Activated gamma-delta T cell treated with anti-CD3 and anti-CD28 coated beads, Interleukin-2, amount 50 U/mL, for 16 hours (primary cell): Measurements from ENCODE around the gene PSMA1.
A peak's percentile ranks its signal among the peaks of the same experiment; 100 is the strongest.
"Not testable (repeated sequence)": the region's sequence is repeated elsewhere in the genome, so short reads cannot be mapped to it uniquely, and the experiment has no call there.

Source experiments
- DNase-seq: peaks from one replicate; pipeline ENCODE4 v3.0.0-alpha.2; 2020; ENCODE audit warnings: low read depth

The PSMA1 gene

DNA sequence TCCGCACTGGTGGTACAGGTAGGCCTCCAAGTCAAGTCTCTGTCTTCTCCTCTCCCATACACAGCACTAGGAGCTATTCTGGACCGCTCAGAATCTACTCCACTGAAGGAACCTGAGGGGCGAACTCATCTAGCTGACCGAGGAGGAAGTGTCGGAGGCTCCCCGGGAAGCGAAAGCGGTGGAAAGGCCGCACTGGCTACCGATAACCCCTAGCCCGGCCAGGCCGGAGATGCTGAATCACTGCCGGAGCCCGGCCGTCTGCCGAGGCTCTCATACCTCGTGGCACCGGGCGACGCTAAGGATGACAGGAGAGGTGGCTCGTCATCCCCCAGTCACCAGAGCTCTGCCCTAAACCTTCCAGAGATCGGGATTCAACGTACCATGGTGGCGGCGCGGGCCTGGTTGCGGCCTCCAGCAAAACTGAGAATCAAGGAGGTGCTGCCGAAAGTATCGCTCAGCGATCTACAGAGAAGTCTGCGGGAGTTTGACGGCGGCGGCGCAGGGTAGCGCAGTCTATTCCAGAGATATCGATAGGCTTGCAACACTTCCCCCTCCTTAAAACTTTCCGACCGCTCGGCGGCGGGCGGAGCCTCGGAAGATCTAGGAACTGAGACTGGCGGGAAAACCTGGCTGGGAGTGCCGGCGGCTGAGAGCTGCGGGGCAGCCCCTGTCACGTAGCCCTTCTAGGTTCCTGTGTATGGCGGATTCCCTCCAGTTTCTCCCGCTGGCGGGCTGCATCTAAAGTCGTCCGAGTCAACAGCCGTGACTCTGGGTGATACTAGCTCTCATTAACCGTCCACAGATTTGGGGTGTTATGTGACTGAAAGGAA, at the start of gene PSMA1:
Gene PSMA1 (minus strand): TSS at position 470 of the 830 bp plus-strand sequence. CDS start 87 bp downstream, at position 383.
- DNase-seq: peak; percentile 86

DNA sequence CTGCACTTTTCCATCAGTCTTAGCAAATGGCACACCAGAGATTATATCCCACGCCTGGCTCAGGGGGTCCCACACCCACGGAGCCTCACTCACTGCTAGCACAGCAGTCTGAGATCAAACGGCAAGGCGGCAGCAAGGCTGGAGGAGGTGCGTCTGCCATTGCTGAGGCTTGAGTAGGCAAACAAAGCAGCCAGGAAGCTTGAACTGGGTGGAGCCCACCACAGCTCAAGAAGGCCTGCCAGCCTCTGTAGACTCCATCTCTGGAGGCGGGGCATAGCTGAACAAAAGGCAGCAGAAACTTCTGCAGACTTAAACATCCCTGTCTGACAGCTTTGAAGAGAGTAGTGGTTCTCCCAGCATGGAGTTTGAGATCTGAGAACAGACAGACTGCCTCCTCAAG, 49.3 kb upstream of the PSMA1 start:
- DNase-seq: not testable (repeated sequence)

DNA sequence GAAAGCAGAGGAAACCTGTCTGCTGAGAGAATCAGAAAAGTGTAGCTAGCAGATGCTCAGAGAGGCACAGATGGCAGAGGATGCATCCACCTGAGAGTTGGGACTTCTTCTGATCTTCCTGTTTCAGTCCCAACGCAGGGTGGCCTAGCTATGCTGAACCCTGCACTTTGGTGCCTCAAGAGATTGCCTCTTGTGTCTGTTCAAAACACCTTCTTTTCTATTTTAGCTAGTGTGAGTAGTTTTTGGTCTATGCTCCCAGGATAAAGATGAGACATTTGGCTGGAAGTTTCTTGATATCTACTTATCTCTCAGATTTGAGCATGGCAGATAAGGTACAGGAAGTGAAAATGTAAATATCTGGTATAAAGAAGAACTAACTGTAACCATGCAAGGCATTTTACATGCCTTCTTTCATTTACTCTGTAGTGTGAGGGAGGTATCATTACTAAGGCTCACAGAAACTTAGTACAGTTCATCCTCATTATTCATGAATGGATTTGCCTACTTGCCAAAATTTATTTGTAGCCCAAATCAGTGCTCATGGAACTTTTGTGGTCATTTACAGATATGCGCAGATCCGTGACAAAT, 47.0 kb upstream of the PSMA1 start:
- no peak for DNase-seq

DNA sequence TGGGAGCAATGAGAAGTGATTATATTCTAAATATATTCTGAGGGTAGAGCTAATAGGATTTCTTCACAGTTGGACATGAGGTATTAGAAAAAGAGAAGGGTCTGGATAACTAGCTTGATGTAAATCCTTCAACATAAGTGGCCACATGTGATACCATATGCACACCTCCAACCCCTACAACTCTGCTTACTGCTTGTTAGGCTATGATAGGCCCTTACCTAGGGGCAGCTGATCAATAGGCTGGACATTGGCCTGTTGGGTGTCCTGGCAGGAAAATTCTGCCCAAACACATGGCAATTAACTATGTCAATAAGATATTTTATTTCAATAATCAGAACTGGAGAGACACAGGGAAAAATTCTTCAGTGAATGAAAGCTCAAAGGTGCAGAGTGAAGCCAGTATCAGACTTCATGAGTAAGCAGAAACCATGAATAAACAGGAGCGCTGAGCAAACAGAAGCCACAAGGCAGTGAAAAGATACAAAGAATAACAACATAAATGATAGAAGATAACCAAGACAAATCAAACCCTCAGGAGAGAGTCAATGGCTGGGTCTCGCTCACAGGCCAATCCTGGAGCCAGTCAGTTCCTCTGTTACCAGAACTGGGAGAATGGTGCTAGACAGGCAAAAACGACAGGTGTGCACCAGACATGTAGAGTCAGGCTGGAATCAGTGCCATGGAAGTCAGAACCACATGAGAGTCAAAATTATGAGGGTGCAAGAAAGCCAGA, 46.3 kb upstream of the PSMA1 start:
- no peak for DNase-seq

DNA sequence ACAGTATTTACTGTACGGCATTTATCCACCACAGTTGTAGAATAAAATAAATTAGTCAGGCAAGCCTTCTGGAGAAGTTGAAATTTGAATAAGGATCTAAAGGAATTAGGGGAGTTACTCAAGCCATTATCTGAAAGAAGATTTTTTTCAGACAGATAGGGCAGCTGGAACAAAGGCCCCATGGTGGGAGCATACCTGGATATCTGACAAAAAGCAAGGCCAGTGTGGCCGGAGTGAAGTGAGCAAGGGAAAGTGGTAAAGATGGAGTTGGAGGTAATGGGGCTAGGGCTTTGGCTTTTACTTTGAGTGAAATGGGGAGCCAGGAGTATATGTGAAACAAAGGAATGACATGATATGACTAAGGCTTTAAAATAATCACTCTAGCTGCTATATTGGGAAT, 45.7 kb upstream of the PSMA1 start:
- no peak for DNase-seq

DNA sequence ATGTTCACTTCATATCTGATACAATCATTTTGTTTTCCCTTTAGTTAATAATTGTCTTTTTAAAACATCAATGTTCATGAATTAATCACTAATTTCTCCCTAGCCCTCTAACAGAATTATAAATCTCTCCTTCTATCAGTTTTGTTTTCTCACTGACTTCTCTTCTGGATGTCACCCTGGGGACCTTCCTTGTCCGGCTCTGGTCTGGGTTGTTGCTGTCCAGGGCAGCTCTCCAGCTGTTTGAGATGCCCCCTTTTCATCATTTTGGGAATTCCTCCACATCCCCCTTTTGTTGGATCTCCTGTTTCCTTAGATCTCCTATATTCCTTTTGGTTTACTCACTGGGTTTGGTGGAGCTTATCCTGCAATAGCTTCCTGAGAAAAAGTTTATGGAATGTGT, 35.6 kb upstream of the PSMA1 start:
- no peak for DNase-seq

DNA sequence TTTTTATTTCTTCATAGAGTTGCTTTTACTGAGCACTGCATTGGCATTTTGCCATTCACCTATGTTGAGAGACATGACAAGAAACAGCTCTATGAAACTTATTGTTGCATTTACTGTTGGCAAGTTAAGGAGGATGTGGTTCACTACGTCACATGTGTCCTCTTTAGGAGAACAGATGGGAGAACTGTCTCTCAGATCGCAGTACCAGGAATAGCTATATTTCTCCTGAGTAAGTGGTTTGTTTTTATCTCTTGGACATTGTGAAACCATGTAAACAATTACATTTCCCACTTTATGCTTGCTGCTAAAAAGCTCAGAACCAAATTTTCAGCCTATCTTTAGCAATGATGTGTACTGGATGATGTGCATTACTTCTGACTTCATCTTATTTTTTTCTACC, 34.8 kb upstream of the PSMA1 start:
- no peak for DNase-seq

DNA sequence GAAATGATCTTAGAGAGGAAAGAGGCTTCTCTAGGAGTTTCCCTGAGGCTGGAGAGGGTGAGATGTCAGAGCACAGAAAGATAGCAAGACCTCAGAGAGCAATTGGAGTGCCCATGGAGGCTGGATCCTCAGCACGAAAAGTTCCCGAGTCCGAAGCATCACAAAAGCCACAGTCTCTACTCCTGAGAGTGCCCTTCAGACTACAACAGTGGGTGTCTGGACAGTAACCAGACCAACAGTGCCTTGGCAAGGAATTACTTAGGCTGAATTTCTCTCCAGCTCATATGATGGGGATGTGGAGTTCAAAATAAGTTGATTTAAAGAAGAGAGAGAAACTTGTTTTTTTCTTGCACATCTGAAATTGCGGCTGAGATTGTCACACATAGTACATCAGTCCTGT, 31.9 kb upstream of the PSMA1 start:
- no peak for DNase-seq

DNA sequence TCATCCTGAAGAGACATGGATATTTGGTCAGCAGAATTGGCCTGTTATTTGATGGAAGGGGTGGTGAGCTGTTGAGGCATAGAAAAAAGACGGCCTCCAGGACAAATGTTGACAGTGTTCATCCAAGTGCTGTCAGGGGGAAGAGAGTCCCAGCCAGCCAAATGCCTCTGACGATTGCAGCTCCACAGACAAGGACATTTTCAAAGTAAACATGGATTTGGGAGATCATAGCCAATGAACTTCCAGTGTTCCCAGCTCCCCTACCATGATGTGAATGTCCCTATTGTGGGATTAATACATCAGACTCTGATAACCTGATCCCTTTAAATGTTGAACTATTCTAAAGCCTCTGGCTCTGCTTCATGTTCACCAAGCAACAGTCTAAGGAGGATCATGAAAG, 31.2 kb upstream of the PSMA1 start:
- no peak for DNase-seq

DNA sequence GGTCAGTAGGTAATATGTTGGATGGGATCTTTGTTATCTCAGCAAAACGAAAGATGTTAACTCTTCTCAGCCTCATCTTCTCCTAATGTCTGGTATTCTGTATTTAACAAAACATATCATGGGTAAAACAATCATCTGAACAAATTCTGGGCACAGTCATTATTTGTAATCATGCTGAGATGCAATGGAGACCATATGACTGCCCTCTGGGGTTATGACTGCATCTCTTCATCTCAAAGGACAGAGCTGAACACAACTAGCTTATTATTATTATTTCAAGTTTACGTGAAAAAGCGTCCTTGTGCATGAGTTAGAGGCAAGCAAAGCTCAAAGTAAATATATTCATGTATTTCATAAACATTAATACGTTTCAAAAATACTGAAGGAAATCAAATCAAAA, 29.7 kb upstream of the PSMA1 start:
- no peak for DNase-seq

DNA sequence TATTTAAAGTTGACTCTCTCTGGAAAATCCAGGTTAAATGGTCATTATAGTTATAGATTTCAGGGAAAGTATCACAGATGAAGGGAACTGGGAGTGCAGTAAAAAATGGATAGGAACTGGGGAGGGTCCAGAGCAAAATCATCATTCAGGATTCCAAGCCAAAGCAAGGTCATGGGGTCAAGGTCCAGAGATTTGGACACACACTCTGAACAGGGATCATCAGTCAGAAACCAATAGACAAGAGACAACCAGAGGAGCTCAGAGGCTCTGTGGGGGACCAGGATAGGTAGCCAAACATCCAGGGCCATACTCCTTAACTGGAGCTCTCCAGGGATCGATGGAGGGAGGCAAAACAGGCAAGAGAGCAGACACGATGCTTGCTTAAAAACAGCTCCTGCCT, 27.3 kb upstream of the PSMA1 start:
- DNase-seq: no peak

DNA sequence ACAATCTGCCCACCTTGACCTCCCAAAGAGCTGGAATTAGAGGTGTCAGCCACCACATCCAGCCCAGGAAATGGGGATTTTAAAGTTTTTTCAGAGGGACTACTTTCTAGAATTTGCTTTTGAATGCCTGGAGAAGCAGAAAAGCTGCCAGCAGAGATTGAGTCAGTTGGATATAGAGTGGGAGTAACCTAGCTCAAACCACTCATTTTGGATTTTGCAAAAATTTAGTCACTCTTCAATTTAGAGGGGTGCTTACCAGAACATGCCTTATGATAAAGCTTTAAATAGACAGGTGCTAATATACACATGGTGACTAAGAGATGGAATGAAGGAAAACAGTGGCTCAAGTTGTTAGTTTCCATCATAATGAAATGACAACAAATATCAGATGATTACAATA, 26.5 kb upstream of the PSMA1 start:
- DNase-seq: no peak

DNA sequence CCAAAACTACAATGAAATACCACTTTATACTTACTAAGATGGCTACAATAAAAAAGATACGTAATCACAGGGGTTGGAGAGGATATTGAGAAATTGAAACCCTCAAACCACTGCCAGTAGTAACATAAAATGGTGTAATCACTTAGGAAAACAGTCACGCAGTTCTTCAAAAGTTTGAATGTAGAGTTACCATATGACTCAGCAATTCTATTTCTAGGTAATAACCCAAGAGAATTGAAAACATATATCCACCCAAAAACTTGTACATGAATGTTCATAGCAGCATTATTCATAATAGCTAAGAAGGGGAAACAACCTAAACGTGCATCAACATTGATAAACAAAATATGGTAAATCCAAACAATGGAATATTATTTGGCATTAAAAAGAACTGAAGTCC, 24.4 kb upstream of the PSMA1 start:
- DNase-seq: no peak

DNA sequence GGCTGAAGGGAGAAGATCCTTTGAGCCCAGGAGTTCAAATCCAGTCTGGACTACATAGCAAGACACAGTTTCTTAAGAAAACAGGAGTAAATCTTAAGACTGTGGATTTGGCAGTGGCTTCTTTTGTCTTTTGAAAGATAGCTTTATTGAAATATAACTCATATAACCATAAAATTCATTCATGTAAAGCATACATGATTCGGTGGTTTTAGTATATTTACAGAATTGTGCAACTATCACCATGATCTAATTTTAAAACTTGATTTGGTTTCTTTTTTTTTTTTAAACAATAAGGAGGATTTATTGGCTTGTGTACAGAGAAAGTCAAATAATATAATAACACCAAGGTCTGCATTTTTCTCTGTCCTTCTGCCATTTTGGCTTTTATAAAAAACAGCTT, 23.1 kb upstream of the PSMA1 start:
- no peak for DNase-seq

DNA sequence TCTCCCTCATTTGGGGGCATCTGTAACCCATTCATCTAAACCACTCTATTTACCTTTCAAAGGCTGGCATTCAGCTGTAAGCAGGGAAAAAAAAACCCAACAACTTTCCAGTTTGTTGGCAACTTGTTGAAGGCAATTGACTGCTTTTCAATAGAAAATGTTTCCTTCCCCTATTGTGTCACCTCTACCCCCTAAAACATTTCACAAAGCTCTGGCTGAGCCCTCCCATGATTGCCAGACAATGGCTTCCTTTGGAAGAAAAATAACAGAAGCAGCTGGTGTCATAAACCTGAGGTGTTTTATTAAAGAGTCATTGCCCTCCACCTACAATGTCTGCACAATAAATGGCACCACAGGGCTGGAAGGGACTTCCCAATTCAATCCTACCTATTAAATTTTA, 22.1 kb upstream of the PSMA1 start:
- no peak for DNase-seq

DNA sequence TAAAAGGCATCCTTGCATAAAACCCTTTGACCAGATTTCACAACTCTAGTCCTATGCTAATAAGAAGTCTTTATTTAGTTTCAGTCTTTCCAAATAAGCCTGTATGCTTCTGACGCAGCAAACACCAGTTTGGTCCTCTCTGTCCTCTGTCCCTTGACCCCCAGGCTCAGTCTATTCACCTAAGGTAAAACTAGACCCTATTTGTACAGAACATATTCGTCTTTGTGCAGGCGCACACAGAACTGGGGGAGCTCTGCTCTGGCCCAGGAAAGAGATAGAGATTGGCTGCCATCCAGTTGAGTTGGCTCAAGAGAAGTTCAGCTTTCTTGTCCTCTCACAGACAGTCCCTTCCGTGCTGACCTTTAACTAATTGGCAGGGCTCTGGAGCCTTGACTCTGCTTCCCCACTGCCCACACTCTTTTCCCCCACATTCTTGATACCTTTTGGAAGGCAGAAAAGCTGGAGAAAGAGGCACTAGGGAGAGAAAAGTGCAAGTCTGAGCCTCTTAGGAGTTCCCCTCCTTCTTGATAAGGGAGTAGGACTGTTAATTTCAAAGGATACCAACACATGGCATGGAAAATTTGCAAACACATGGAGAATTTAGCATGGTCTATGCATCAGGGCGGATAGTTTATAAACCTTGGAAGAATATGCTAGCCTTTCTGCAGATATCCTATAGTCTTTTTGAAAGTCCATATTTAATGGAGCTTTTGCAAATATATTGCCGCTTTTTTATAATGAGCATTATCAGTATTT, 21.2 kb upstream of the PSMA1 start:
- DNase-seq: no peak

DNA sequence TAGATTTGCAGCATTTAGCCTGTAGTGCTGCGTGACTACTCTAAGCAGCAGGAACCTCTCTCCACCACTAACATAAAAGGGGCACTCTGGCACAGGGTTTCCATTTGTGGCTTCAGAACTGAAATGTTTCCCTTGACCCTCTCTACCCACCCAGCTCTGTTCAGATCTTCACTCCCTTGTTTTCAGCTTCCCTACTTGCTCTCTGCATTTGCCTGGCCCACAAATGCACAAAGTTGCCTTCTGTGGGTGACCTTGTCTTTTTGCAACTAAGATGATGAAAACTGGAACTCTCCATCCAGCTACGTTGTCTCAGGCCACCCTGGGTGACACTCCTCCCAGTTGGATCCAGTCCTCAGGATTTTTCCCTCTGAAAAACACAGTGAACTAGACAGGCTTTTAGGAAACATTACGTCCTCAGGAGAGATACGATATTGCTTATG, 19.8 kb upstream of the PSMA1 start:
- DNase-seq: no peak

DNA sequence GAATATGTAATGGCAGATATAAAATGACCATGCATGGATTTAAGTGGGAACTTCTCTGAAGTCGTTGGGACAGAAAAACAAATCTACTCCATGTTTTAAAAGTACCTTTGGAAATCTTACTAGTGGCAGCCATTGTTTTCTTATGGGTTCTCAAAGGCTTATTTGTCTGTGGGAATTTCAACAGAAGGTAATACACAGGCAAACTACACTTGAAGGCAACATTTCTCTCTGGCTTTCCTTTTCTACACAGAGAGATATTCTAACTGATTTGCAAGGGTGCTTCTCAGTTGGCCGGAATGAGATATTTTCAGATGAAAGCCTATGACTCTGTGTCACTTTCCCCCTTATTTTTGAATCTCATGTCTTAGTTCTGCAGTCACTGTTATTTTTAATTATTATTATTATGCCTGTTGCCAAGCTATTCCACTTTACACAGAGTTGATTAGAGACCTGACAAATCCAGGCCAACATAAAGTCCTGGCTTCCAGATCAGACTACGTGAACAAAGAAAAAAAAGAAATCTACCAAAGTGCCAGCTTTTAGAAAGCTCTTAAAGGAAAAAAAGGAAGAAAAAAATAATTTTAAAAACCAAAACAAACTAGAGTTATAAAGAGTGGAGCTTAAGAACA, 18.9 kb upstream of the PSMA1 start:
- DNase-seq: no peak

DNA sequence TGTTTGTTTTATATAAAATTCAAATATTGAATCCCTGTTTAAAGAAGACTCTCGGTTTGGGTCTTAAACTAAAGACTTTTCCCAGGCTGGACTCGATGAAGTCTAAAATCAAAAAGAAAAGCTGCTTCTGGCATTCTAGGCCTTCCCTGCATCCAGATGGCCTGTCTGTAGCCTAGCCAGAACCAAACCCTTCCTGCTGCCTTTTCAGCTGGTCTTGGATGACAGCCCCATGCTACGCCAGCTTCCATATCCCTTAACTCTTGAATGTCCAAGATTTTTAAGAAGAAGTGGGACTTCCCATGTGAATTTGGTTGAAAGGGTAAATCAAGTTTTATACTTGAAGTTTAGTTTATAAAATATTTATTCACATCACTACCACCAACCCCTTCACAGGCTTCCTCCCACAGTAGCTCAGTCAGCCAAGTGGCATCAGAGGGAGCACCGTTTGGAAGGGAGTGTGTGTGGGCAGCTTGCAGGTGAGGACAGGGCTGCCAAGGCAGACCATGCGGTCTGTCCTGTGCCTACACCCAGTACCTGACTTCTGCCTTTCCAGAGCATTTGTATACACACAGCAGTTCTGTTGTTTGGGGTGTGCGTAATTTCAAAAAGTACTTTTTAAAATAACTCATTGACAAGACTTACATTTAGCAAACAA, 18.2 kb upstream of the PSMA1 start:
- DNase-seq: no peak

DNA sequence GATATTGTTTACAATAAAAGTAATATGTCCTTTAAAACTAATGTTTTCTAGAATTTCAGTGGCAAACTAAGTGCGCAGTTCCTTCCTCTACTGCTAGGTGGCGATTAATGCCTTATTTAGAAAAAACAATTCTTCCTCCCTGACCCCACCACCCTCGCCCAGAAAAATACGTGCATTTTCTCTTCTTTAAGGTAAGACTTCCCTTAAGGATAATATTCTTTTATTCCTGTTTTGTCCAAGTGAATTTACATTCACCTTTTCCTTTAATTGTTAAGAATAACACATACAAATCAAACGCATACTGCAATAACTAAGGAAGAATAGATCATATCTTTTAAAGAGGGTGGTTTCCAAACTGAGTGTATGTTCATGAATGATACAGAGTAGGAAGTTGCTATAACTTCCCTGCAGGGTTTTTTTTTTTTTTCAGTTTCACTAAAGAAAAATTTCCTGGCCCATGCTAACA, 17.0 kb upstream of the PSMA1 start:
- DNase-seq: peak; percentile 12

DNA sequence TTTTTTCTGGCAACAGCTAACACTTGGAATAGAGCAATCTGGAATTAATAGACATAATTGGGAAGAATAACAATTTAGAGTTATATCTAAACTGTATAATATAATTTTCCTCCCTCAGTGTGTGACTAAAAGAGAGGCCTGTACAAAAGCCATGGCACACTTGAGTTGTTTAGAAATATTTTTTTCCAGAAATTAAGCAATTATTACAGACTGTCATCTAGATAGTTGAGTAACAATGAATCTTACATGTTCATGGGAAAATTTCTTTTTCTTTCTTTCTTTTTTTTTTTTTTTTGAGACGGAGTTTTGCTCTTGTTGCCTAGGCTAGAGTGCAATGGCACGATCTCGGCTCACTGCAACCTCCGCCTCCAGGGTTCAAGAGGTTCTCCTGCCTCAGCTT, 15.0 kb upstream of the PSMA1 start:
- DNase-seq: not testable (repeated sequence)
